Neural cell (in vitro differentiated cells): ENCODE measurements around the gene TMEM26. TPM values are rescaled to one million over a fixed set of nuclear protein-coding genes. Genes with fewer than 3 reads are reported as not detected.

Experiments
- H2AFZ ChIP-seq: fragments of 200-600, 300-800 bp; sonication (generic), shearing (Covaris generic); 2 replicates; pipeline ENCODE4 v1.6.0; 2014; ENCODE audit warnings: low read depth, mild to moderate bottlenecking, antibody characterized with exemption, low read length, moderate library complexity
- H3F3A ChIP-seq: fragments of 200-600 bp; shearing (Covaris generic); 2 replicates; pipeline ENCODE4 v1.6.1; 2016; ENCODE audit warnings: mild to moderate bottlenecking, moderate library complexity, mixed read lengths, antibody characterized with exemption, low read length; ENCODE audit not compliant: insufficient read depth, poor library complexity, severe bottlenecking
- H3K27ac ChIP-seq: fragments of 200-600, 300-800 bp; sonication (generic), shearing (Covaris generic); 2 replicates; pipeline ENCODE4 v1.5.1; 2014; ENCODE audit warnings: mild to moderate bottlenecking, low read length, moderate library complexity
- H3K27me3 ChIP-seq: fragments of 300-800, 200-600 bp; sonication (generic), shearing (Covaris generic); 2 replicates; pipeline ENCODE4 v1.6.0; 2014; ENCODE audit warnings: mild to moderate bottlenecking, low read depth, low read length, moderate library complexity; ENCODE audit not compliant: insufficient read depth
- H3K36me3 ChIP-seq: fragments of 300-800, 200-600 bp; sonication (generic), shearing (Covaris generic); 2 replicates; pipeline ENCODE4 v1.5.1; 2014; ENCODE audit warnings: mild to moderate bottlenecking, antibody characterized with exemption, low read length, moderate library complexity; ENCODE audit not compliant: insufficient read depth
- H3K4me2 ChIP-seq: fragments of 300-800, 200-600 bp; sonication (generic), shearing (Covaris generic); 2 replicates; pipeline ENCODE4 v1.6.0; 2014; ENCODE audit warnings: mild to moderate bottlenecking, low read length
- H3K4me3 ChIP-seq: fragments of 300-800, 200-600 bp; sonication (generic), shearing (Covaris generic); 2 replicates; pipeline ENCODE4 v1.5.1; 2014; ENCODE audit warnings: mild to moderate bottlenecking, low read length, moderate library complexity
- H3K79me2 ChIP-seq: fragments of 200-600 bp; shearing (Covaris generic); replicated peaks from 2 replicates; pipeline ENCODE4 v1.6.0; 2014; ENCODE audit warnings: mild to moderate bottlenecking, low read length, moderate library complexity; ENCODE audit not compliant: insufficient read depth
- H3K9ac ChIP-seq: fragments of 300-800, 200-600 bp; sonication (generic), shearing (Covaris generic); 2 replicates; pipeline ENCODE4 v1.6.1; 2016; ENCODE audit warnings: mild to moderate bottlenecking, low read length, mixed read lengths
- H3K9me2 ChIP-seq: fragments of 200-600 bp; shearing (Covaris generic); 2 replicates; pipeline ENCODE4 v1.6.1; 2016; ENCODE audit warnings: mild to moderate bottlenecking, low read length, mixed read lengths; ENCODE audit not compliant: insufficient read depth
- H3K9me3 ChIP-seq: fragments of 200-600, 300-800 bp; sonication (generic), shearing (Covaris generic); 2 replicates; pipeline ENCODE4 v1.6.1; 2016; ENCODE audit warnings: mild to moderate bottlenecking, mixed run types, low read length, moderate library complexity, mixed read lengths
- H4K20me1 ChIP-seq: fragments of 200-600 bp; shearing (Covaris generic); 2 replicates; pipeline ENCODE4 v1.6.1; 2016; ENCODE audit warnings: mild to moderate bottlenecking, mixed run types; ENCODE audit not compliant: insufficient read depth
- EP300 ChIP-seq: fragments of 450-650 bp; conservative IDR thresholded peaks from 2 replicates; pipeline ENCODE4 v1.6.1; 2014; ENCODE audit warnings: antibody characterized with exemption, mild to moderate bottlenecking, moderate library complexity; ENCODE audit not compliant: poor library complexity, severe bottlenecking
- EZH2 ChIP-seq: fragments of 200-600, 300-800 bp; shearing (Covaris generic), sonication (generic); IDR thresholded peaks from 2 replicates; pipeline ENCODE4 v1.6.1; 2014; ENCODE audit warnings: antibody characterized with exemption, low read length, borderline replicate concordance, mild to moderate bottlenecking; ENCODE audit not compliant: insufficient read depth, poor library complexity, severe bottlenecking
- MXI1 ChIP-seq: fragments of 450-650 bp; conservative IDR thresholded peaks from 2 replicates; pipeline ENCODE4 v1.6.1; 2014; ENCODE audit warnings: antibody characterized with exemption, mild to moderate bottlenecking; ENCODE audit not compliant: poor library complexity, severe bottlenecking
- POLR2AphosphoS5 ChIP-seq: IDR thresholded peaks from 2 replicates; pipeline ENCODE4 v1.6.1; 2012
- RAD21 ChIP-seq: fragments of 450-650 bp; conservative IDR thresholded peaks from 2 replicates; pipeline ENCODE4 v1.6.1; 2014; ENCODE audit warnings: antibody characterized with exemption, mild to moderate bottlenecking, moderate library complexity
- SMC3 ChIP-seq: fragments of 450-650 bp; conservative IDR thresholded peaks from 2 replicates; pipeline ENCODE4 v1.6.1; 2014; ENCODE audit warnings: antibody characterized with exemption, mild to moderate bottlenecking, moderate library complexity; ENCODE audit not compliant: poor library complexity
- TAF1 ChIP-seq: IDR thresholded peaks from 2 replicates; pipeline ENCODE4 v1.6.1; 2012; ENCODE audit warnings: low read depth
- polyA plus RNA-seq: library from polyadenylated mRNA; depleted of rRNA; stranded (reverse); fragments of >200 nt; gene quantifications from 2 replicates; pipeline ENCODE4 v1.2.3, GENCODE V29; 2014
- TF ChIP-seq, protein P1 (sequence below): fragments of 450-650 bp; IDR thresholded peaks from 2 replicates; pipeline ENCODE4 v1.5.1; 2014; ENCODE audit warnings: antibody characterized with exemption, mild to moderate bottlenecking, moderate library complexity; ENCODE audit not compliant: poor library complexity, severe bottlenecking
- TF ChIP-seq, protein P2 (sequence below): IDR thresholded peaks from 2 replicates; pipeline ENCODE4 v1.6.1; 2012; ENCODE audit warnings: borderline replicate concordance

The TMEM26 gene
- polyA plus RNA-seq, 1 donor from 2014 or later = not detected

DNA sequence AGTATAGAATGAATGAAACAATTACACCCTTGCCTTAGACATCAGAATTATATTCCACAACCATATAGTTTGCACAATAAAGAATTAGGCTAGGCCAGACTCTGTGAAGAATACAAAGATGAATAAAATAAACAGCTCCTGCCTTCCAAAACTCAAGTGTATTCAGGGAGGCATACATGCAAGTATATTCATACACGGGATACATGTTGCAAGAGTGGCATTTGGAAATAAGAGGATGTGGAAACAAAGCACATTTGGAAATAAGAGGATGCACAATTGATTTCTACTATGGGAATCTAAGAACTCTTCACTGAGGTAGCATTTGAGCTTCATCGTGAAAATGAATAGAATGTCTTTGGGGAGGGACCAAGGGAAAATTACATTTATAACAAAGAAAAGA, 27.0 kb upstream of the TMEM26 start:
- Histone ChIP-seq H3K4me2 (no peak overlapping the region), H3K4me3 (no peak overlapping the region), H3K27me3 (no peaks in the 10 kb centered on the region), H3K9me3 (no peaks in the 10 kb centered on the region), H3K79me2 (no peaks in the 10 kb centered on the region), H3K27ac (no peak overlapping the region), H4K20me1 (no peaks in the 10 kb centered on the region), H3K9me2 (no peaks in the 10 kb centered on the region), H2AFZ (no peak overlapping the region), H3K9ac (no peak overlapping the region), H3K36me3 (no peaks in the 10 kb centered on the region), H3F3A (no peaks in the 10 kb centered on the region)
- TF ChIP-seq EZH2 = no peak

DNA sequence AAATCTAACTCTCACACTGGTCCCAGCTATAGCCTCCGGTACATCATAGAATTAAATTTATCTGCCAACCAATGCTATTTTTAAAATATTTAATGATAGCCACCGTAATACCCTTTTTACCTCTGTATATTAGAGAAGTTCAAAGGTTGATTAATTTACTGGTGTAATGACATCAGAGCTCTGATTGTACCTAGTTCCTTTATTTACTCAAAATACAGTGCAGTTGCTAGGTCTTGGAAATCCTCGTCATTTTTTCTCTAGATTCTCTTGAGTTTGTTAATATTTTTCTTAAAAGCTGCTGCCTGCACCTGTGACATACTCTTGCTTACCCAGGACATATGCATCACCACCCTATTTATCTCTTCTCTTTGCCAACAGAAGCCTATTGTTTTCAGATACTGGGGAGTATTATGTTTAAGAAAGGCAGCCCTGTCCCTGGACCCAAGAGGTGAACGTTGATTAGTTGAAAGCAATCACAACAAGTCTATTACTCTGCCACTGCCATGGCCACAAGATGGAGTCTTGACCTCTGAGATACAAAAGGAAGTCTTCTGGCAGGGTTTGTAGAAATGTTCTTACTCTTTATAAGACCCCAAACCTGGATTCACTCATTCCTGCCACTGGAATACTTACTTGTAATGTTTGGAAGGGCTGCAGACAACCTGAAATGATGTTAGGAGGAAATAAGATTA, 25.6 kb upstream of the TMEM26 start:
- H3K9ac ChIP-seq = no peak overlapping the region
- H3F3A ChIP-seq = no peaks in the 10 kb centered on the region
- H3K4me3 ChIP-seq = no peak overlapping the region
- no peaks in the 10 kb centered on the region for H3K27me3 ChIP-seq
- H3K9me2 ChIP-seq = no peaks in the 10 kb centered on the region
- TF ChIP-seq SMC3 (no peak), EP300 (no peak), EZH2 (no peak), RAD21 (no peak), TAF1 (no peak), POLR2AphosphoS5 (no peak), MXI1 (no peak)
- TF ChIP-seq, protein P1, sequence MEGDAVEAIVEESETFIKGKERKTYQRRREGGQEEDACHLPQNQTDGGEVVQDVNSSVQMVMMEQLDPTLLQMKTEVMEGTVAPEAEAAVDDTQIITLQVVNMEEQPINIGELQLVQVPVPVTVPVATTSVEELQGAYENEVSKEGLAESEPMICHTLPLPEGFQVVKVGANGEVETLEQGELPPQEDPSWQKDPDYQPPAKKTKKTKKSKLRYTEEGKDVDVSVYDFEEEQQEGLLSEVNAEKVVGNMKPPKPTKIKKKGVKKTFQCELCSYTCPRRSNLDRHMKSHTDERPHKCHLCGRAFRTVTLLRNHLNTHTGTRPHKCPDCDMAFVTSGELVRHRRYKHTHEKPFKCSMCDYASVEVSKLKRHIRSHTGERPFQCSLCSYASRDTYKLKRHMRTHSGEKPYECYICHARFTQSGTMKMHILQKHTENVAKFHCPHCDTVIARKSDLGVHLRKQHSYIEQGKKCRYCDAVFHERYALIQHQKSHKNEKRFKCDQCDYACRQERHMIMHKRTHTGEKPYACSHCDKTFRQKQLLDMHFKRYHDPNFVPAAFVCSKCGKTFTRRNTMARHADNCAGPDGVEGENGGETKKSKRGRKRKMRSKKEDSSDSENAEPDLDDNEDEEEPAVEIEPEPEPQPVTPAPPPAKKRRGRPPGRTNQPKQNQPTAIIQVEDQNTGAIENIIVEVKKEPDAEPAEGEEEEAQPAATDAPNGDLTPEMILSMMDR = no peak
- TF ChIP-seq, protein P2, sequence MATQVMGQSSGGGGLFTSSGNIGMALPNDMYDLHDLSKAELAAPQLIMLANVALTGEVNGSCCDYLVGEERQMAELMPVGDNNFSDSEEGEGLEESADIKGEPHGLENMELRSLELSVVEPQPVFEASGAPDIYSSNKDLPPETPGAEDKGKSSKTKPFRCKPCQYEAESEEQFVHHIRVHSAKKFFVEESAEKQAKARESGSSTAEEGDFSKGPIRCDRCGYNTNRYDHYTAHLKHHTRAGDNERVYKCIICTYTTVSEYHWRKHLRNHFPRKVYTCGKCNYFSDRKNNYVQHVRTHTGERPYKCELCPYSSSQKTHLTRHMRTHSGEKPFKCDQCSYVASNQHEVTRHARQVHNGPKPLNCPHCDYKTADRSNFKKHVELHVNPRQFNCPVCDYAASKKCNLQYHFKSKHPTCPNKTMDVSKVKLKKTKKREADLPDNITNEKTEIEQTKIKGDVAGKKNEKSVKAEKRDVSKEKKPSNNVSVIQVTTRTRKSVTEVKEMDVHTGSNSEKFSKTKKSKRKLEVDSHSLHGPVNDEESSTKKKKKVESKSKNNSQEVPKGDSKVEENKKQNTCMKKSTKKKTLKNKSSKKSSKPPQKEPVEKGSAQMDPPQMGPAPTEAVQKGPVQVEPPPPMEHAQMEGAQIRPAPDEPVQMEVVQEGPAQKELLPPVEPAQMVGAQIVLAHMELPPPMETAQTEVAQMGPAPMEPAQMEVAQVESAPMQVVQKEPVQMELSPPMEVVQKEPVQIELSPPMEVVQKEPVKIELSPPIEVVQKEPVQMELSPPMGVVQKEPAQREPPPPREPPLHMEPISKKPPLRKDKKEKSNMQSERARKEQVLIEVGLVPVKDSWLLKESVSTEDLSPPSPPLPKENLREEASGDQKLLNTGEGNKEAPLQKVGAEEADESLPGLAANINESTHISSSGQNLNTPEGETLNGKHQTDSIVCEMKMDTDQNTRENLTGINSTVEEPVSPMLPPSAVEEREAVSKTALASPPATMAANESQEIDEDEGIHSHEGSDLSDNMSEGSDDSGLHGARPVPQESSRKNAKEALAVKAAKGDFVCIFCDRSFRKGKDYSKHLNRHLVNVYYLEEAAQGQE = no peak
- no peaks in the 10 kb centered on the region for H4K20me1 ChIP-seq
- H3K79me2 ChIP-seq = no peaks in the 10 kb centered on the region
- no peaks in the 10 kb centered on the region for H3K36me3 ChIP-seq
- no peak overlapping the region for H3K27ac ChIP-seq
- H2AFZ ChIP-seq = no peak overlapping the region
- H3K4me2 ChIP-seq = no peak overlapping the region
- no peaks in the 10 kb centered on the region for H3K9me3 ChIP-seq
